Transverse colon (tissue), 3 donors: ENCODE results near the gene TMEM175.

ENCODE experiments used
- CTCF ChIP-seq, 5 experiments: fragments of 200-600 bp in 3 of 5; fragments of 450-650 bp in 2 of 5; sonication (generic) in 3 of 5; IDR thresholded peaks; 1 replicate in 2 of 5; 2 replicates in 3 of 5; pipeline ENCODE4 v1.5.1; 2016 to 2017; ENCODE audit warnings: antibody characterized with exemption in 5 of 5, inconsistent platforms in 3 of 5, mild to moderate bottlenecking in 2 of 5, moderate library complexity in 1 of 5
- POLR2A ChIP-seq: fragments of 450-650 bp; IDR thresholded peaks from one replicate; pipeline ENCODE4 v1.6.1; 2016; ENCODE audit warnings: antibody characterized with exemption, mild to moderate bottlenecking, moderate library complexity

- TF ChIP-seq POLR2A (no peak), CTCF (IDR thresholded peaks at IDR 0.05) (no peak)
These were observed 36.5 kb downstream of the TMEM175 start for GRCh38 chr4:968621-969394.
